ENCODE data around the gene BATF2.

- TF ChIP-seq CTCF (IDR thresholded peaks at IDR 0.05): no peak
- TF ChIP-seq POLR2A (IDR thresholded peaks at IDR 0.05): no peak
These were observed 38.8 kb upstream of the BATF2 start for GRCh38 chr11:65035579-65035978.

Measured in lower leg skin (tissue), 3 donors.